ENCODE data around the gene RNF141. TPM values are rescaled to one million over a fixed set of nuclear protein-coding genes. Genes with fewer than 3 reads are reported as not detected.

The RNF141 gene
- total and polyA plus RNA-seq, 9 donors, result 16.9 to 26.4 (median 19.4) TPM

DNA sequence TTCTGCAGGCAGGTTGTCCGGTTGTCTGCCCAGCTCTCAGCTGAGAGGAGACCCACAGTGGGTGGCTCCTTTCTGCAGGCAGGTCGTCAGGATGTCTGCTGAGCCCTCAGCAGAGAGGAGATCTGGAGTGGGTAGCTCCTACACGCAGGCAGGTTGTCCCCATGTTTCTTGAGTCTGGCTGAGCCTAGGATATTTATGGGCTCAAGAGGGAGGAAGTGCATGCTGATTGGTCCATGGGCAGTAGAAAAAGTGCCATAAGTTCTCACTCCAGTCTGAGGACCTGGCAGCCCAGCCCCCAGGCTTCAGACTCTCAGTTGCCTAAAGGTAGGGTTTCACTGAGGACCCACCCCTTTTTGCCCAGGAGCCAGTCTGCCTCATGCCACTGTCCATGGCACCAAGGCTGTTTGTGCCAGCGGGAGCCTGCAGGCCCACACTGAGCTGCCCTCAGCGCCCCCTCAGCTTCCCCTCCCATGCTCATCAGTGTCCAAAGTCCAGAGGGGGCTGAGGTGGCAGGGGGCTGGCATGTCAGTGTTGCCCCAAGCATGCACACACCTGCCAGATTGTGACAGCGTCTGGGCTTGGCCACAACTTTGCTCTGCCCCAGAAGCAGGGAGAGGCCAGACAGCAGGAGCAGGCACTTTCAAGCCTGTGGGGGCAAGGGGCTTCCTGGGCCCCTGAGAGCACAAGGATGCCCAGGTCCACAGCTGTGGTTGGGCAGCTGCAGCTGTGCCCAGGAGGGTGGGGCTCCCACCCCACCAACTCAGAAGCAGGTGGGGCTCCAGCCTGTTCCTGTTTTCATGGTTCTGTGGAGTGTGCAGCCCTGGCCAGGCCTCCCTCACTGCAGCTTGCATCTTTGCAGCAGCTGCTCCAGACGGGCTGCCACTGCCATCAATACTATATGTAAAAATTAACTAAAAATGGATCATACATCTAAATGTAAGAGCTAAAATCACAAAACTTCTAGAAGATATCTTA lies 3.8 kb upstream of the RNF141 start:
- peak; percentile 27 for DNase-seq
- WGBS (ENCODE audit: insufficient coverage), result 70% methylated on average over 4 of the region's 7 CpGs
- H3K27ac ChIP-seq (ENCODE audit: low read length), result no peak overlapping the region

DNA sequence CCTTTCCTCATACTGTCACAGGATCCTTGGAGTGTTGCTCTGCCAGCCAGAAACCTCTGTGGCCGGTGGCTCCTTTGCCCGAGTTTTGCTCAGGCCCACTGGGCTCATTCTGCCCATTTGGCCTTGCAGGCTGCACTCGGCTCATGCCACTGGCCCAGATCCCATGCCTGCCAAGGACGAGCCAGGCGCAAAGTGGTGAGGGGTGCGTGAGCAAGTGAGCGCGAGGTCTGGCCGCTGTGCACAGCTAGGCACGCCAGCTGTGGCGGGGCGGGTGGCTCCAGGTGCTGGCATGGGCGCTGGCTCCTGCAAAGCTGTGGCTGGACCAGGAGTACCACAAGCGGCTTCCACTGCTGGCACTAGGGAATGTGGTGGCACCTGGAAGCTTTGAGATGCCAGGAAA lies 2.8 kb upstream of the RNF141 start:
- Histone ChIP-seq H3K36me3 (ENCODE audit: control insufficient read depth, insufficient read depth, low read length) (no peaks in the 10 kb centered on the region), H3K27me3 (ENCODE audit: control insufficient read depth, insufficient read depth, low read length) (no peaks in the 10 kb centered on the region), H3K4me3 (ENCODE audit: low read length) (no peak overlapping the region), H3K9me3 (replicated peaks; ENCODE audit: control insufficient read depth, low read depth, low read length) (no peaks in the 10 kb centered on the region), H3K4me1 (ENCODE audit: control insufficient read depth, insufficient read depth, low read length) (peaks cover 3% of the 10 kb centered on the region), H3K27ac (ENCODE audit: low read length) (no peak overlapping the region)
- 96% methylated on average over 12 of the region's 14 CpGs for WGBS (ENCODE audit: insufficient coverage)
- no peak for DNase-seq

More for the DNA sequence above, 3.8 kb upstream of the RNF141 start:
- H3K27me3 ChIP-seq (ENCODE audit: control insufficient read depth, insufficient read depth, low read length), result no peaks in the 10 kb centered on the region
- H3K9me3 ChIP-seq (replicated peaks; ENCODE audit: control insufficient read depth, low read depth, low read length), result no peaks in the 10 kb centered on the region
- no peak overlapping the region for H3K4me3 ChIP-seq (ENCODE audit: low read length)
- peaks cover 3% of the 10 kb centered on the region for H3K4me1 ChIP-seq (ENCODE audit: control insufficient read depth, insufficient read depth, low read length)
- H3K36me3 ChIP-seq (ENCODE audit: control insufficient read depth, insufficient read depth, low read length), result no peaks in the 10 kb centered on the region

DNA sequence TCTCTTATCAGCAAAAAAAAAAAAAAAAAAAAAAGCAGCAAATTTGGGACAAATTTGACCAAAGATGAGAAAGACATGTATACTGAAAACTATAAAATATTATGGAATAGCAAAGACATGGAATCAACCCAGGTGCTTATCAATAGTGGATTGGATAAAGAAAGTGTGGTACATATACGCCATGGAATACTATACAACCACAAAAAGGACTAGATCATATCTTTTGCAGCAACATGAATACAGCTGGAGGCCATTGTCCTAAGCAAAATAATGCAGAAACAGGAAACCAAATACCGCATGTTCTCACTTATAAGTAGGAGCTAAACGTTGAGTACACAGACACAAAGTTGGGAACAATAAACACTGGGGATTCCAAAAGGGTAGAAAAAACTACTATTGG lies 1.8 kb upstream of the RNF141 start:
- Histone ChIP-seq H3K4me3 (ENCODE audit: low read length) (no peak overlapping the region), H3K9me3 (replicated peaks; ENCODE audit: control insufficient read depth, low read depth, low read length) (no peaks in the 10 kb centered on the region), H3K36me3 (ENCODE audit: control insufficient read depth, insufficient read depth, low read length) (no peaks in the 10 kb centered on the region), H3K27me3 (ENCODE audit: control insufficient read depth, insufficient read depth, low read length) (no peaks in the 10 kb centered on the region), H3K27ac (ENCODE audit: low read length) (no peak overlapping the region), H3K4me1 (ENCODE audit: control insufficient read depth, insufficient read depth, low read length) (peaks cover 3% of the 10 kb centered on the region)
- WGBS (ENCODE audit: insufficient coverage), result no CpG with 5 or more reads among the region's 3 CpGs
- no peak for DNase-seq

DNA sequence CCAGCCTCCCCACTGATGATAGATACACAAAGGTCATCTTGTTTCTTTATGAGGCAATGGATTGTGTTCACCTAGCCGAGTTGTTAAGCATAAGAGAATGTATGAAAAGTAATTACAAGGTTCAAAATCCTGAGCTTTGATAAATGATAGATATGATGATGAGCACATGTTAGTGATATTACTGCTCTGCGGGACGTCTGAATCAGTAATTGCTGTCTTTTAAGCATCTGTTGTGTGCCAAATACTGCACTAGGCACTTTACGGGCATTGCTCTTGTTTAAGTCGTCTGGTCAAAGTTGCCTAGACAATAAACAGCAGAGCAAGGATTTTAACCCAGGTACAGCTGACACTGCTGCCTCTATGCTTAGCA lies 559 bp upstream of the RNF141 start:
- 46% methylated on average over 5 of the region's 5 CpGs for WGBS (ENCODE audit: insufficient coverage)
- H3K36me3 ChIP-seq (ENCODE audit: control insufficient read depth, insufficient read depth, low read length), result no peaks in the 10 kb centered on the region
- no peaks in the 10 kb centered on the region for H3K27me3 ChIP-seq (ENCODE audit: control insufficient read depth, insufficient read depth, low read length)
- peaks cover 3% of the 10 kb centered on the region for H3K4me1 ChIP-seq (ENCODE audit: control insufficient read depth, insufficient read depth, low read length)
- no peaks in the 10 kb centered on the region for H3K9me3 ChIP-seq (replicated peaks; ENCODE audit: control insufficient read depth, low read depth, low read length)
- peak overlapping the region; percentile 89 for H3K4me3 ChIP-seq (ENCODE audit: low read length)
- no peak for DNase-seq
- H3K27ac ChIP-seq (ENCODE audit: low read length), result peak overlapping the region; percentile 63

DNA sequence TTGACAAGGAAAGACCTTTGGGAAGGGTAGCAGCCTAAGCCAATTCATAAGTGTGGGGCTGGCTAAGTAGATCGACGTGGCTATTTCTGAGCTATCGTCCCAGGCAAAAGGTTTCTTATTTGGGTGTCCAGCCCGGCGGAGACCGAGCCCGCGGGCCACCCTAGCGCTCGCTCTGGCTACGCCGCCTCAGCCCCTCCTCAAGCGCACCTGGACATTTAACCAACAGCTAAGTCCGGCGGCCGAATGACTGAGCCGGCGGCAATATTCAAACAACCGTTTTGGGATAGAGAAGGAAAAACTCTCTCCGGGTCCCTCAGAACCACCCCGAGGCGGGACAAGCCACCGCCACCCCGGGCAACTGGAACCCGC lies 457 bp downstream of the RNF141 start:
- Histone ChIP-seq H3K4me3 (ENCODE audit: low read length) (peak overlapping the region; percentile 89), H3K36me3 (ENCODE audit: control insufficient read depth, insufficient read depth, low read length) (no peaks in the 10 kb centered on the region), H3K27ac (ENCODE audit: low read length) (peak overlapping the region; percentile 93), H3K9me3 (replicated peaks; ENCODE audit: control insufficient read depth, low read depth, low read length) (no peaks in the 10 kb centered on the region), H3K27me3 (ENCODE audit: control insufficient read depth, insufficient read depth, low read length) (no peaks in the 10 kb centered on the region), H3K4me1 (ENCODE audit: control insufficient read depth, insufficient read depth, low read length) (peaks cover 3% of the 10 kb centered on the region)
- DNase-seq, result peak; percentile 55
- 0% methylated on average over 15 of the region's 25 CpGs for WGBS (ENCODE audit: insufficient coverage)

DNA sequence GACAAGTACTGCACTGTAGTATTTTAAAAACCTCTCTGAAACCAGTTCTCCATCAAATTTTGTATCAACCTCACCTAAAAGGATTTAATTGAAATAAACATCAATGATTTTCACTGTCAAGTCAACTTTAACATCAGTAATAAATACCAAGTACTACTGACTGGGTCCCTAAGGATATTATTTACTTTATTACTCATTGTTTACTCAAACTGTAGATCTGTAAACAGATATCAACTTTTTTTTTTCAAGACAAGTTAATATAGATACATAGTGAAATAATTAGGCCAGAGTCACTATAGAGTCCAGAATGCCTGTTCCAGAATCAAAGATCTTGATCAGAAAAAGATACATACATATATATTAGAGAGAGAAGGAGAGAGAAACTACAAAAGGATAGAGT lies 1.6 kb downstream of the RNF141 start:
- no peak overlapping the region for H3K27ac ChIP-seq (ENCODE audit: low read length)
- H3K27me3 ChIP-seq (ENCODE audit: control insufficient read depth, insufficient read depth, low read length), result no peaks in the 10 kb centered on the region
- H3K4me3 ChIP-seq (ENCODE audit: low read length), result no peak overlapping the region
- no peaks in the 10 kb centered on the region for H3K9me3 ChIP-seq (replicated peaks; ENCODE audit: control insufficient read depth, low read depth, low read length)
- no peak for DNase-seq
- no peaks in the 10 kb centered on the region for H3K36me3 ChIP-seq (ENCODE audit: control insufficient read depth, insufficient read depth, low read length)
- peaks cover 3% of the 10 kb centered on the region for H3K4me1 ChIP-seq (ENCODE audit: control insufficient read depth, insufficient read depth, low read length)

DNA sequence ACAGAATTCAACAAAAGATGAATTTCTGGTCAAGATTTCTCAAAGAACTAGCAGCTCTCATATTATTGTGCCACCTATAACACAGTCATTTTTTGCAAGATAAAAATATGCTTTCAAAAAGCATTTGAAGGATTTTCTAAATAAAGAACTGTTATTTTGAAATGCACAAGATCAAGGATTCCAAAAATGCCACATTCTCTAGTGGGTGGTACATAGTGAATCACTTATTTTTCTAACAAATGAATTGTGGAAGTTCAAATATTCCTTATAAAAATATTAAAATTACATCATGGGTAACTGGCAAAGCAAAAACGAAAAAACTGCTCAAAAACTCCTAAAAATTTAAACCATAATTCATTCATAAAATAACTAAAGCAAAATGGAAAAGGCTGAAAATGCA lies 2.1 kb downstream of the RNF141 start:
- WGBS (ENCODE audit: insufficient coverage), result no CpG with 5 or more reads among the region's 1 CpG
- peaks cover 3% of the 10 kb centered on the region for H3K4me1 ChIP-seq (ENCODE audit: control insufficient read depth, insufficient read depth, low read length)
- H3K27me3 ChIP-seq (ENCODE audit: control insufficient read depth, insufficient read depth, low read length), result no peaks in the 10 kb centered on the region
- no peak for DNase-seq
- no peaks in the 10 kb centered on the region for H3K36me3 ChIP-seq (ENCODE audit: control insufficient read depth, insufficient read depth, low read length)
- no peak overlapping the region for H3K27ac ChIP-seq (ENCODE audit: low read length)
- H3K9me3 ChIP-seq (replicated peaks; ENCODE audit: control insufficient read depth, low read depth, low read length), result no peaks in the 10 kb centered on the region
- no peak overlapping the region for H3K4me3 ChIP-seq (ENCODE audit: low read length)

DNA sequence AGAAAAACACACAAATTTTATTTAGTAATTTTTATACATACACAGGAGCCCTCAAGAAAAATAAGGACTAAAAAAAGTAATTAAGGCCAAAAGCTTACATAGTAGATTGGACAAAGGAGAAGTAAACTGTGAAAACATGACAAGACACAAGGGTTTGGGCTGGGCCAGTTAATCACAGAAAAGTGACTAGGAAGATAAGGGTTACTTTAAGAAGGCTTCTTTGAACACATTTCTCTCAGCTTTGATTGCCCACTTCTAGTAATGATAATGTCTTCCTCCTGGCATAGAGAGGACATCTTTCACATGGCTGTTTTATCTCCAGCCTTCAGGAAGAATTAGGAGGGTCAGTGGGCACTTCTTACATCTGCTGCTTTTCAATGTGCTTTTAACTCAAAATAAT lies 3.4 kb downstream of the RNF141 start:
- H3K4me3 ChIP-seq (ENCODE audit: low read length), result no peak overlapping the region
- no peak for DNase-seq
- H3K27ac ChIP-seq (ENCODE audit: low read length), result no peak overlapping the region
- no peaks in the 10 kb centered on the region for H3K9me3 ChIP-seq (replicated peaks; ENCODE audit: control insufficient read depth, low read depth, low read length)
- peaks cover 2% of the 10 kb centered on the region for H3K36me3 ChIP-seq (ENCODE audit: control insufficient read depth, insufficient read depth, low read length)
- H3K27me3 ChIP-seq (ENCODE audit: control insufficient read depth, insufficient read depth, low read length), result no peaks in the 10 kb centered on the region
- H3K4me1 ChIP-seq (ENCODE audit: control insufficient read depth, insufficient read depth, low read length), result peaks cover 3% of the 10 kb centered on the region

DNA sequence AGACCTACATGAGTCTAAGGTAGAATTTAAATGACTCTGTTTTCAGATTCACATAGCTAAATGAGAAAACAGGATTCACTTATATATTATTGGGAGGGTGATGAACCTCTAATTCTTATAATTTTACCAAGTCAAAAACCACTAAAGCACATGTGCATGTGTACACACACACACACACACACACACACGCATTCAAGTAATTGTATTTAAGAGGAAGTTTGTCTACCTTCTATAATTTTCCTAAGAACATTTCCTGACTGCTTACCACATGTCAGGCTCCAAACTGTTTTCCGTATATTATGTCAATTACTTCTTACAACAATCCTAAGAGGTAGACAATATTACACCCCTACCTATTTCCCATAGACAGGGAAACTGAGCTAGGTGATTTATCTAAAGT lies 6.7 kb downstream of the RNF141 start:
- H3K36me3 ChIP-seq (ENCODE audit: control insufficient read depth, insufficient read depth, low read length), result peaks cover 7% of the 10 kb centered on the region
- H3K4me1 ChIP-seq (ENCODE audit: control insufficient read depth, insufficient read depth, low read length), result no peaks in the 10 kb centered on the region
- H3K9me3 ChIP-seq (replicated peaks; ENCODE audit: control insufficient read depth, low read depth, low read length), result no peaks in the 10 kb centered on the region
- H3K27ac ChIP-seq (ENCODE audit: low read length), result no peak overlapping the region
- DNase-seq, result peak; percentile 25
- H3K27me3 ChIP-seq (ENCODE audit: control insufficient read depth, insufficient read depth, low read length), result no peaks in the 10 kb centered on the region
- no peak overlapping the region for H3K4me3 ChIP-seq (ENCODE audit: low read length)
- no CpG with 5 or more reads among the region's 2 CpGs for WGBS (ENCODE audit: insufficient coverage)

DNA sequence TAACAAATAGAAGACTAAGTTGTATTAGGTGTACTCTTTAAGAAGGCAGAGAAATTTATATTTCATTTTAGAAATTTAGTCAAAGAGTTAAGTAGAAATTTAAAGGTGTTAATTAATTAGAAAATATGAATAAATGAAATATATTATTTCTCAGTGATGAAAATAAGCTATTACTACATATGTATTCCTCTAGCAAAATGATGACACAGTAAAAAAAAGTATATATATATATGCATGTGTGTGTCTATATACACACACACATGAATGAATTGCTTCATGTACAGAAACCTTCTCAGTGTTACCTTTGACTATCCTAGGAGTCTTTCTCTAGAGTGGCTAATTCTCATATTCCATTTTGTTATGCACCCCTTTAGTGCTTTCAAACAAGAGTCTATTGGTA lies 7.7 kb downstream of the RNF141 start:
- H3K27me3 ChIP-seq (ENCODE audit: control insufficient read depth, insufficient read depth, low read length), result no peaks in the 10 kb centered on the region
- no peaks in the 10 kb centered on the region for H3K4me1 ChIP-seq (ENCODE audit: control insufficient read depth, insufficient read depth, low read length)
- no peak for DNase-seq
- no peak overlapping the region for H3K4me3 ChIP-seq (ENCODE audit: low read length)
- H3K27ac ChIP-seq (ENCODE audit: low read length), result no peak overlapping the region
- no peaks in the 10 kb centered on the region for H3K9me3 ChIP-seq (replicated peaks; ENCODE audit: control insufficient read depth, low read depth, low read length)
- H3K36me3 ChIP-seq (ENCODE audit: control insufficient read depth, insufficient read depth, low read length), result peaks cover 11% of the 10 kb centered on the region

DNA sequence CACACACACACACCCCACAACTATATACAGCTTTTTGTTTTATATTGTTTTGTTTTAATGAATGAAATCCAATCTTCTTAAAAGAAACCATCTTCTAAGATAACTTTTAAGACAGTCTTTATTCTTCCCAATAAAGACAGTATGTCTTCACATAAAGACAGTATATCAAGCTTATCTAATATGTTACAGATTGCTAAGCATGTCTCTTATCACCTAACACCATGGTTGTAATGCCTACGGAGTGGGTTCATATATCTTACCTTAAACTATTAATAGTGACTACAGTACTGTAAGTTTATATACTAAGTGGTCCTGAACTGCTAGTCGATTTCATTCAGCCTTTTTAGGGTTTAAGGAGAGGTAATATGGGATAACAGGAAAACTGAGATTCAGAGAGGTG lies 8.5 kb downstream of the RNF141 start:
- WGBS (ENCODE audit: insufficient coverage), result no CpG with 5 or more reads among the region's 2 CpGs
- Histone ChIP-seq H3K9me3 (replicated peaks; ENCODE audit: control insufficient read depth, low read depth, low read length) (no peaks in the 10 kb centered on the region), H3K36me3 (ENCODE audit: control insufficient read depth, insufficient read depth, low read length) (peaks cover 13% of the 10 kb centered on the region), H3K27ac (ENCODE audit: low read length) (no peak overlapping the region), H3K27me3 (ENCODE audit: control insufficient read depth, insufficient read depth, low read length) (no peaks in the 10 kb centered on the region), H3K4me3 (ENCODE audit: low read length) (no peak overlapping the region), H3K4me1 (ENCODE audit: control insufficient read depth, insufficient read depth, low read length) (no peaks in the 10 kb centered on the region)
- DNase-seq, result no peak
